Stimulated activated CD8-positive, alpha-beta memory T cell treated with anti-CD3 and anti-CD28 coated beads, Interleukin-2, amount 100 ng/mL, for 1 hour (primary cell): ENCODE results near the gene ANKMY1.
"Not testable (repeated sequence)": the region's sequence is repeated elsewhere in the genome, so short reads cannot be mapped to it uniquely, and the experiment has no call there.

Experiments
- DNase-seq, 2 donors: peaks; one replicate each; pipeline ENCODE4 v3.0.0-alpha.2; 2020; ENCODE audit warnings: low read depth in 2 of 2

The ANKMY1 gene

GRCh38 chr2:240505910-240506309 is 51.9 kb downstream of the ANKMY1 start:
- no peak for DNase-seq

- no peak for DNase-seq
Observed at GRCh38 chr2:240503848-240504247, 53.9 kb downstream of the ANKMY1 start.

- no peak for DNase-seq
Observed at GRCh38 chr2:240503375-240503774, 54.4 kb downstream of the ANKMY1 start.

GRCh38 chr2:240502430-240503121 is 55.2 kb downstream of the ANKMY1 start:
- DNase-seq, result no peak

GRCh38 chr2:240502059-240502429 is 55.7 kb downstream of the ANKMY1 start:
- DNase-seq, result no peak

- no peak for DNase-seq
Observed at GRCh38 chr2:240501531-240501991, 56.2 kb downstream of the ANKMY1 start.

GRCh38 chr2:240500561-240501423 is 57.0 kb downstream of the ANKMY1 start:
- DNase-seq, result no peak

GRCh38 chr2:240499309-240500301 is 58.2 kb downstream of the ANKMY1 start:
- DNase-seq, result no peak

- DNase-seq, result no peak
Observed at GRCh38 chr2:240498958-240499260, 58.9 kb downstream of the ANKMY1 start.

GRCh38 chr2:240498171-240498957 is 59.4 kb downstream of the ANKMY1 start:
- no peak for DNase-seq

- DNase-seq, result not testable (repeated sequence)
Observed at GRCh38 chr2:240497082-240497481, 60.7 kb downstream of the ANKMY1 start.

GRCh38 chr2:240494942-240495341 is 62.8 kb downstream of the ANKMY1 start:
- not testable (repeated sequence) for DNase-seq

- no peak for DNase-seq
Observed at GRCh38 chr2:240494194-240494793, 63.5 kb downstream of the ANKMY1 start.

- DNase-seq, result no peak
Observed at GRCh38 chr2:240491483-240491882, 66.3 kb downstream of the ANKMY1 start.

GRCh38 chr2:240482141-240482540 is 75.6 kb downstream of the ANKMY1 start:
- no peak for DNase-seq

GRCh38 chr2:240481720-240482119 is 76.1 kb downstream of the ANKMY1 start:
- DNase-seq, result no peak

- DNase-seq, result no peak
Observed at GRCh38 chr2:240480834-240481623, 76.8 kb downstream of the ANKMY1 start.

- DNase-seq, result no peak
Observed at GRCh38 chr2:240479111-240479501, 78.7 kb downstream of the ANKMY1 start.

- DNase-seq, result no peak
Observed at GRCh38 chr2:240478346-240479110, 79.3 kb downstream of the ANKMY1 start.
